BLaER1 treated with 17β-estradiol and CSF1 and Interleukin-3, amounts not matched to agents 10 nM and 100 nM (cell line): ENCODE data around the gene KCTD13.

Experiments
- H3K27ac ChIP-seq, 11 experiments: shearing (Covaris generic); formaldehyde crosslinking; 2 replicates each; pipeline ENCODE4 v1.8.1; 2022
- H3K27me3 ChIP-seq, 11 experiments: shearing (Covaris generic); formaldehyde crosslinking; 2 replicates each; pipeline ENCODE4 v1.8.1; 2022
- H3K36me3 ChIP-seq, 11 experiments: shearing (Covaris generic); formaldehyde crosslinking; 2 replicates each; pipeline ENCODE4 v1.8.1; 2022
- H3K4me1 ChIP-seq, 10 experiments: shearing (Covaris generic); formaldehyde crosslinking; 2 replicates each; pipeline ENCODE4 v1.8.1; 2022
- H3K4me2 ChIP-seq, 11 experiments: shearing (Covaris generic); formaldehyde crosslinking; 2 replicates each; pipeline ENCODE4 v1.8.1; 2022
- H3K4me3 ChIP-seq, 10 experiments: shearing (Covaris generic); formaldehyde crosslinking; 2 replicates each; pipeline ENCODE4 v1.8.1; 2022
- H3K9ac ChIP-seq, 11 experiments: shearing (Covaris generic); formaldehyde crosslinking; 2 replicates each; pipeline ENCODE4 v1.8.1; 2022
- H3K9me3 ChIP-seq, 11 experiments: shearing (Covaris generic); formaldehyde crosslinking; replicated peaks in 1 of 11; 2 replicates each; pipeline ENCODE4 v1.8.1; 2022
- H4K20me1 ChIP-seq, 11 experiments: shearing (Covaris generic); formaldehyde crosslinking; 2 replicates each; pipeline ENCODE4 v1.8.1; 2022
- Cebpa-rat ChIP-seq, 11 experiments: shearing (Covaris generic); IDR thresholded peaks; 2 replicates each; pipeline ENCODE4 v1.8.1; 2022

Gene KCTD13

DNA sequence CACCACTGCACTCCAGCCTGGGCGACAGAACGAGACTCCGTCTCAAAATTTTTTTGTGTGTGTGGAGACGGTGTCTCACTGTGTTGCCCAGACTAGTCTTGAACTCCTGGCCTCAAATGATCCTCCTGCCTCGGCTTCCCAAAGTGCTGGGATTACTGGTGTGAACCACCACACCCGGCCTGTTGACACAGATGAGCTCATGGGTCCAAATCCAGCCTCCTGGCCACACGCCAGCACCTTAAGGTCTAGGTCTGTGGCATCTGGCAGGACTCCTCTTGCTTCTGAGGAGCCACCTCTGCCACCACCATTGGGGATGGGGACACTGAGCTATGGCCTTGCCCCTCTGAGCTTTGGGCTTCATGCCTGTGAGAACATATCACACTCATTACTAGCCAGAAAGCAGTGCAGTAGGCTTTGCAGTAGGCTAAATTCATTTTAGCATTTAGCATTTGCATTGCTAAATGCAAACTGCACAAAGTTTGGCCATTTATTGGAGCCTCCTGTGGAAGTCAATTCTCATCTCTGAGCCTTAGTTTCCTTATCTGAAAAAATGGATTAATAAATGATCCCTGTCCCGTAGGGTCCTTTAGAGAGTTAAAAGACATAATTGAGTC lies 57.5 kb downstream of the KCTD13 start:
- H3K9me3 ChIP-seq: no peaks in the 10 kb centered on the region
- peaks cover 0 to 4% (median 0%) of the 10 kb centered on the region in 10 experiments; a peak in 8 of 20 replicates for H3K4me1 ChIP-seq
- no peak overlapping the region for H3K4me2 ChIP-seq
- H3K27ac ChIP-seq: no peak overlapping the region
- no peaks in the 10 kb centered on the region for H3K27me3 ChIP-seq
- no peak overlapping the region for H3K4me3 ChIP-seq
- TF ChIP-seq Cebpa-rat (IDR thresholded peaks at IDR 0.05): no peak
- H4K20me1 ChIP-seq: no peaks in the 10 kb centered on the region
- H3K9ac ChIP-seq: no peak overlapping the region
- H3K36me3 ChIP-seq: no peaks in the 10 kb centered on the region

DNA sequence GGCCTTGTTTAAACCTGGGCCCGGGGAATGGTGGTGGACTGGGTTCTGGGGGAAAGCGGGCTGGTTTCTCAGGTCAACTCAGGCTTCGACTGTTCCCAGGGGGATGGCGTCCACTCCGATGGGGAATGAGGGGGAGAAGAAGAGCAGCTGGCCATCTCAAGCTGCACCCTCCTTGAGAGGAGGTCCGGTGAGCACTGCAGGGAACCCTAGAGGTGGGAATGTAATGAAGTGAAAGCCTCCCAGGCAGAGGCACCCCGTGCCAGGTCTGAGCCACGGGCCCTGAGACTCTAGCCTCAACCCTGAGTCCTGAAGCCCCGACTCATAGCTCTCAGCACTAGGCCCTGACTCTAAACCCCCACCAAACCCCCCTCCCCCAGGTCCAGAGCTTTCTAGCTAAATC lies 61.8 kb downstream of the KCTD13 start:
- Histone ChIP-seq H3K9ac (no peak overlapping the region), H4K20me1 (peaks cover 0 to 27% (median 7%) of the 10 kb centered on the region in 11 experiments; a peak in 7 of 22 replicates), H3K9me3 (no peaks in the 10 kb centered on the region), H3K27me3 (no peaks in the 10 kb centered on the region), H3K36me3 (peaks cover 20 to 24% (median 23%) of the 10 kb centered on the region in 11 experiments), H3K27ac (no peak overlapping the region; a peak in 1 of 22 replicates), H3K4me2 (no peak overlapping the region), H3K4me3 (no peak overlapping the region), H3K4me1 (peaks cover 14 to 22% (median 18%) of the 10 kb centered on the region in 10 experiments)
- no peak for TF ChIP-seq Cebpa-rat (IDR thresholded peaks at IDR 0.05)

DNA sequence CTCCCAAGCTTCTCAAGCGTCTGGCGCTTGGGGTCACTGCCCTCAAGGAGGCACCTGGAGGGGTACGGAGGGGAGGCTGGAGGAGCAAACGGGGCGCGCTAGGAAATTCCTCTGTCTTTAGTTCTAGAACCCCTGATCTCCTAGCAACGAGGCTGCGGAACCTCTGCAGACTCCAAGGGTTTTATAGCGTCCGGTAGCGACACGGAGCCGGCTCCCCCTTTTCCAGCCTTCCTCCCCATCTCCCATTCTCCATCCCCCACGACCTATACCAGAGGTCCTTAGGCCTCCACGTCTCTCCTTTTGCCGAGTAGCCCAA lies 62.4 kb downstream of the KCTD13 start:
- Histone ChIP-seq H3K9me3 (no peaks in the 10 kb centered on the region), H3K4me1 (peaks cover 14 to 22% (median 18%) of the 10 kb centered on the region in 10 experiments), H3K9ac (peak overlapping the region; percentile 83 to 98 (median 95); a peak in 20 of 22 replicates), H3K4me3 (peak overlapping the region in 3 of 10 experiments; percentile 6 to 97 (median 96); a peak in 3 of 20 replicates), H3K27me3 (no peaks in the 10 kb centered on the region), H3K4me2 (peak overlapping the region; percentile 52 to 98 (median 91); a peak in 21 of 22 replicates), H3K36me3 (peaks cover 26 to 30% (median 29%) of the 10 kb centered on the region in 11 experiments), H4K20me1 (peaks cover 0 to 32% (median 10%) of the 10 kb centered on the region in 11 experiments; a peak in 7 of 22 replicates), H3K27ac (peak overlapping the region; percentile 91 to 100 (median 98); a peak in 19 of 22 replicates)
- no peak for TF ChIP-seq Cebpa-rat (IDR thresholded peaks at IDR 0.05)

DNA sequence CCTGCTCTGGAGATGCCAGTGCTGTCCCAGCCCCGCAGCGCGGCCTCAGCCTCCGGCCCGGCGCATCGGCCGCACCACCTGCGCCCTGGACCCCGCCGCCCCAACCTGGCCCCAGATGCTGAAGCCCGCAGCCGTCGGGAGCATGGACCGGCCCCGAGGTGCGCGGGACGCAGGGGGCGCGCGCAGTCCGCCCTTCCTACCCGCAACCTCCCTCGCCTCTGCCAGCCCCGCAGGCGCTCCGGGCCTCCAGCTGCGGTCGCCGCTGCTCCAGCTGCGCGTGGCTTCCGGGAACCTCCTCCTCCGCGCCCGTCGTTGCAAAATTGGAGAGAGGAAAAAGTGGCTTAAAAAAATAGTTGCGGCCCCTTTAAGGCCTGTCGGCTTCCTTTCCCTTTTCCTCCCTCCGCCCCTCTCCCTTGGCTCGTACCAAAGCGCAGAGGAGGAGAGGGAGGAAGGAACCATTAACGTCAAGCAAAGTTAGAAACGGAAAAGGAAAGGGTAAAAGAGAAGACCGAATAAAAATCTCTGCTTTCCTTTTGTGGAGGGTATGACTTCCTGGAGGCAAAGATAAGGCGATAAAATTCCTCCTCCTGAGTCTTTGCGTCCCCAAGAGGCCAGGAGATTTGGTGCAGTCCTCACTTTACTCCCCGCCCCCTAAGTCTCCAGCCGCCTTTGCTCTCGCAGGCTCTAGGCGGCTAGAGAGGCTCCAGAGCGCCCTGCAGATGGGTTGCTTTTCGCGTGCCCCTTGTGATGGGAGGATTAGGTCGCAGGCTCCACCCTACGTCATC lies 63.0 kb downstream of the KCTD13 start, which contains the start of gene CDIPT:
Gene CDIPT (minus strand): TSS at position 343 of the 785 bp plus-strand sequence. CDS start 369 bp downstream, outside the sequence.
- peak in 3 of 11 experiments; percentile 8 to 45 (median 19); a peak in 2 of 22 replicates for TF ChIP-seq Cebpa-rat (IDR thresholded peaks at IDR 0.05)
- Histone ChIP-seq H3K4me3 (peak within 1 kb of the TSS; percentile 82 to 97 (median 90)), H3K27ac (peak within 1 kb of the TSS; percentile 91 to 100 (median 98)), H3K27me3 (no peaks in the 10 kb centered on the region), H3K9me3 (no peaks in the 10 kb centered on the region), H3K4me2 (peak within 1 kb of the TSS; percentile 87 to 98 (median 93)), H4K20me1 (peaks cover 0 to 35% (median 10%) of the 10 kb centered on the region in 11 experiments; a peak in 7 of 22 replicates), H3K36me3 (peaks cover 31 to 35% (median 34%) of the 10 kb centered on the region in 11 experiments), H3K4me1 (peaks cover 14 to 22% (median 18%) of the 10 kb centered on the region in 10 experiments), H3K9ac (peak within 1 kb of the TSS; percentile 83 to 98 (median 95))

DNA sequence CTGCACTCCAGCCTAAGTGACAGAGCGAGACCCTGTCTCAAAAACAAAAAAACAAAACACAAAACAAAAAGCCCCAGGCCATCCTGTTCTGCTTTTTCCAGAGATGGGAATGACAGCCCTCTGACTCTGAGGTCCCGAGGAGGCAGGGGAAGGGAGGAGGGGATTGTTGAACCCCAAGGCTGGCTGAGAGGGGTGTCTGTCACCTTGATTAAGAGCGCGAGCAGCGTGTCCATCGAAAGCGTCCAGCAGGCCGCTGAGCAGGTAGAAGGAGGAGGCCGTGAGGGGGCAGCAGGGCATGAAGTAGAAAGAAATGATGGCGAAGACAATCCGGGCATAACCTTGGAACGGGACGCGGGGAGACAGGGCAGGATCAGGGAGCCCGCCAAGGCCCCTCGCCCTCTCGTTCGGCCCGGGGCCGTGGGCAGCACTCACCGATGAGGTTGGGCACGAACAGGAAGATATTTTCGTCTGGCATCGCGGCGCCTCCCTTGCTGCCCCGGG lies 63.6 kb downstream of the KCTD13 start:
- Histone ChIP-seq H3K27ac (peak overlapping the region; percentile 91 to 100 (median 98)), H3K27me3 (no peaks in the 10 kb centered on the region), H3K9ac (peak overlapping the region; percentile 83 to 98 (median 95)), H3K4me1 (peaks cover 14 to 26% (median 21%) of the 10 kb centered on the region in 10 experiments), H3K9me3 (no peaks in the 10 kb centered on the region), H3K4me3 (peak overlapping the region; percentile 82 to 97 (median 90)), H3K36me3 (peaks cover 31 to 41% (median 36%) of the 10 kb centered on the region in 11 experiments), H4K20me1 (peaks cover 0 to 35% (median 10%) of the 10 kb centered on the region in 11 experiments; a peak in 7 of 22 replicates), H3K4me2 (peak overlapping the region; percentile 87 to 98 (median 93))
- no peak for TF ChIP-seq Cebpa-rat (IDR thresholded peaks at IDR 0.05)

DNA sequence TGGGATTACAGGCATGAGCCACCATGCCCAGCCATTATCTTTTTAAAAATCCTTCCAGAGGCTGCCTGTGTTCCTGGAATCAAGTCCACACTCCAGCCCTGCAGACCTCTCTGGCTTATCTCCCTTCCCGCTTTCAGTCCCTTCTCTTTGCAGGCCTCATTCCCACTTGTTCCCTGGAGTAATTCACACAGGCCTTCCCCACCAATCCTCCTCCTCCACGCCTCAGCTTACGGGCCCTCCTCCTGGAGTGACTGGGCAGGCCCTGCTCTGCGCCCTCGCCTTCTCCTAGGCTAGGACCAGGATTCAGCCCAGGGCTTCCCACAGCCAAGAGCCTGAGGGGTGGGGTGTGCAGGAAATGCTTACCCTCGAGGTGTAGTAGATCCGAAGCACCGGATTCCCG lies 65.8 kb downstream of the KCTD13 start:
- Histone ChIP-seq H3K4me2 (no peak overlapping the region), H3K27me3 (no peaks in the 10 kb centered on the region), H3K4me3 (no peak overlapping the region), H4K20me1 (peaks cover 0 to 35% (median 10%) of the 10 kb centered on the region in 11 experiments; a peak in 7 of 22 replicates), H3K36me3 (peaks cover 31 to 42% (median 36%) of the 10 kb centered on the region in 11 experiments), H3K9me3 (no peaks in the 10 kb centered on the region), H3K4me1 (peaks cover 14 to 44% (median 30%) of the 10 kb centered on the region in 10 experiments), H3K9ac (peak overlapping the region in 2 of 11 experiments; percentile 37 to 40; a peak in 2 of 22 replicates), H3K27ac (no peak overlapping the region)
- TF ChIP-seq Cebpa-rat (IDR thresholded peaks at IDR 0.05): no peak

DNA sequence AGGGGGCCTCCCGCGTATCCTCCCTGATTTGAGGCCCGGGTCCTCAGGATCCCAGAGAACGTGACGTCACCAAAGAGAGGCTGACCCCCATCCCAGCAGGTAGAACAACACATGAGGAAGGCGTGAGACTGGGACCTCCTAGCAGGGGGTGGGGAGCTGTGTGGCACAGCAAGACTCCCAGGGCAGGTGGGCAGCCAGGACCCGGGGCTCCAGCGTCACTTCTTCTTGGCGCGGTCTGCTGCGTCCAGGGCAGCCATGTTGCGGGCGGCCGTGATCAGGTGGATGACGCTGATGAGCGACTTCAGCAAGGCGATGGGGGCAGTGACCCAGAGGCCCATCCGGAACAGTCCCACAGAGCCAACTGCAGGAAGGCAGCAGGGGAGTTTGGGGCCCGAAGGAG lies 67.1 kb downstream of the KCTD13 start:
- Histone ChIP-seq H3K36me3 (peaks cover 31 to 42% (median 36%) of the 10 kb centered on the region in 11 experiments), H3K9me3 (no peaks in the 10 kb centered on the region), H4K20me1 (peaks cover 0 to 35% (median 10%) of the 10 kb centered on the region in 11 experiments; a peak in 7 of 22 replicates), H3K27ac (no peak overlapping the region), H3K4me3 (no peak overlapping the region), H3K4me2 (no peak overlapping the region), H3K27me3 (no peaks in the 10 kb centered on the region), H3K4me1 (peaks cover 14 to 44% (median 30%) of the 10 kb centered on the region in 10 experiments), H3K9ac (no peak overlapping the region)
- no peak for TF ChIP-seq Cebpa-rat (IDR thresholded peaks at IDR 0.05)

DNA sequence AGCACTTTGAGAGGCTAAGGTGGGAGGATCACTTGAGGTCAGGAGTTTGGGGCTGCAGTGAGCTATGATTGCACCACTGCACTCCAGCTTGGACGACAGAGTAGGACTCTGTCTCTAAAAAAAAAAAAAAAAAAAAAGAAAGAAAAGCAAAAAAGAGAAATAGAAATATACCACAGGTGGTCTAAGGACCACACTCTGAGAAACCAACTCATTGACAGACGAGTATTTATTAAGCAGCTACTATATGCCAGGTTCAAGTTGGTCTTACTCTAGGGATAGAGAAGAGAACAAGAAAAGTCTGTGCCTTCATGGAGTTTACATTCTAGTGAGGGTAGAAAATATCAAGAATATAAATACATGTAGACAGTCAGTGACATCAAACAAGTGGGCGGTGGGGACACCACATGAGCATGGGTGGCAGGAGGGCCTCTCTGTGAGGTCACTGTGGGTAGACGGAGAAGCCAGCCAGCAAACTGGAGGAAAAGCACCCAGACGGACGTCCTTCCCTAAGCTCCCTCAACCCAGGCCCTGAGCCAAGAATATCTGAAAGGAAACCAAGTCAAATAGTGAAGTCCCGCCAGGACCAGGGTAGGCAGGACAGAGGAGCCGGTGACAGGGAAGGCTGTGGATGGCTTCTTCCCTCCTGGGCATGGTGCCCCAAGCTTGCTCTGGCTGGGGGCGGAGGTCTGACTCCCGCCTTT lies 67.7 kb downstream of the KCTD13 start:
- Histone ChIP-seq H3K4me2 (no peak overlapping the region), H3K4me3 (no peak overlapping the region), H3K27me3 (no peaks in the 10 kb centered on the region), H3K27ac (no peak overlapping the region), H3K4me1 (peaks cover 14 to 40% (median 30%) of the 10 kb centered on the region in 10 experiments), H3K36me3 (peaks cover 31 to 42% (median 36%) of the 10 kb centered on the region in 11 experiments), H3K9me3 (no peaks in the 10 kb centered on the region), H3K9ac (no peak overlapping the region), H4K20me1 (peaks cover 0 to 35% (median 10%) of the 10 kb centered on the region in 11 experiments; a peak in 7 of 22 replicates)
- TF ChIP-seq Cebpa-rat (IDR thresholded peaks at IDR 0.05): no peak
